ENCODE data around the gene ACACA.

ACACA gene

DNA sequence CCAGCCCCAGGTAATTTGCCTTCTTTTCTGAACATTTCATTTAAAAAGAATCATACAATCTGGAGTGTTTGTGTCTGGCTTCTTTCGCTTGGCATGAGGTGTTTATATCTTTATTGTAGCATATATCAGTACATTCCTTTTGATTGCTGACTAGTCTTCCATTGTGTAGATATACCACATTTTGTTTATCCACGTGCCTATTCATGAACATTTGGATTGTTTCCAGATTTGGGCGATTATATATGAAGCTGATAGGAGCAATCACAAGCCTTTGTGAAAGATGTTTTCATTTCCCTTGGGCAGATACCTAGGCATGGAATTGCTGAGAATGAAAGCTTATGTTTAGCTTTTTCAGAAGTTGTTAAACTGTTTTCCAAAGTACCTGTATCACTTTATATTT is 337.5 kb downstream of the ACACA start:
- DNase-seq (ENCODE audit: low read depth, low spot score) = no peak

DNA sequence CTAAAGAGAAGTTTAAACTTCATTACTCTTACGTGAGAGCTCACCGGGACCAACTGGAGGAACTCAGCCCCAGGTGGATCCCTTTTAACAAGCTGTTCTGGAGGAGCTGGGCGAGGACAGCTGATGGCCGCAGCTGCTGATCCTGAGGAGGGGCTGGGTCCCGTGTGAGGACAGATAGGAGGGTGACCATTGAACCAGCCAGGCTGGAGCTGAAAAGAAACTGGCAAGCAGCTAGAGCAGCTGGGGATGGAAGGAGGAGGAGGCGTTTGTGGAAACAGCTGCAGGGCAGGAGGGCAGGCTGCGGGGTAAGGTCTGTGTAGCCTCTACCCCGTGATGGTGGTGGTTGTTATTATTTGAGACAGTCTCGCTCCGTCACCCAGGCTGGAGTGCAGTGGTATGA is 338.4 kb downstream of the ACACA start:
- no peak for DNase-seq (ENCODE audit: low read depth, low spot score)

DNA sequence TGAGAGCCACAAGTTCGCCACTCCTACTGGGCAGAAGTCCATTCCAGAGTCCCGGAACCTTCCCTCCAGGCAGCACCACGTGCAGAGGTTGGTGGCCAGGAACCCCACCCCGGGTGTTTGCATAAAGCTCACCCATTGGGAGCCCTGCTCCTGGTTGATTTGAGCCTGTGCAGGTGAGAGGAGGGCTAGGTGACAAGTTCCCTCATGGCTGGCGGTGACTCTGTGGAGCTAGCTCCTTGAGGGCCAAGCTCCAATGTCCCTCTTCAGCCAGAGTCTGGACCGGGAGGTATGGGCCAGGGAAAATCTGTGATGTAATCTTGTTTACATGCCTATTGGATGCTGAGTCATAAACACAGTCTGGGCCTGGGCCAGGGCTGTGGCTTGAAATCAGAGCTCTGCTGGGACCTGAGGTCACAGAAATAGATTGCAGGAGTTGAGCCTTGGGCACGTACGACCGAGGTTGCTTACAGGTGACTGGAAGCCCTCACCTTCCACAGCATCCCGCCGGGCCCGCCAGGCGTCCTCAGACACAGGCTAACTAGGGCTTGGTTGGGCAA is 339.0 kb downstream of the ACACA start:
- DNase-seq (ENCODE audit: low read depth, low spot score) = no peak

DNA sequence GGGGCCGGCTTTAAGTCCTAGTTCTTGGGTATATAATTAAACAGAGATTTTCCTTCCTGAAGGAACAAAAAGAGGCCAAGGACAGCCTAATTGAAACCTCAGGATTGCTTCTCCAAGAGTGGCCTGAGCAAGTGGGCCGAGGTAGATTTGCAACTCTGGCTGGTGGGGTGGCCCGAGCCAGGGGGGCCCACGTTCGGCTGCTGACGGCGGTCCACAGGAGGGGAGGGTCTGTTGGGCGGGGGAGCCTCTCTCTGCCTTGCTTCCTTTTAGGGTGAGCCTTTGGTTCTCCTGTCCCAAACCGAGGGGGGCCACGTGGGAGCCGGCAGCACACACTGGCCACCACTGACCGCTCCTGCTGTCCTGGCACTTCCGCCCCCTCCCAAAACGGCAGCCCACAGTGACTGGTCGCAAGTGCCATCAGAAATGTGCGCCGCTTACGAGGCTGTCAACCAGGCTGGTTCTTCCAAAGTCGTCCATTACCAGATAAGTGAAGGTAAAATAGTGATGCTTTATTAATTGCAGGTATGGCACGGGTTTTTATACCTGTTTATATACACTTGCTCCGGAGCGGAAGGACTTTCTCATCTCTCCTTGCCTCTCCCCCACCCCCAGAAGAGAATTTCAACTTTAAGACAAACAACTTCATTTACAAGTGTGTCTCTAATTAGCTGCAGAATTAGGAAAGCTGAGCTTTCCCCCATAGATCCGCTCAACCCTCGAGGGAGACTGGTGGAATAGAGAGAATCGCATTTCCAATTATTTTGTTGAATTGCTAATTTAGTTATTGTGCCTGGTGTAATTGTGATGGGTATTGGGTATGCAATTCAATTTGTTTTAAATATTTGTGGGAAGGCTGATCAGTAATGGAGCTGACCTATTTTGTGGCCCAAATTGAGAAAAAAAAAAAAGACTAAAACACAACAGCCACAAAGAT is 340.0 kb downstream of the ACACA start:
- DNase-seq (ENCODE audit: low read depth, low spot score) = no peak

DNA sequence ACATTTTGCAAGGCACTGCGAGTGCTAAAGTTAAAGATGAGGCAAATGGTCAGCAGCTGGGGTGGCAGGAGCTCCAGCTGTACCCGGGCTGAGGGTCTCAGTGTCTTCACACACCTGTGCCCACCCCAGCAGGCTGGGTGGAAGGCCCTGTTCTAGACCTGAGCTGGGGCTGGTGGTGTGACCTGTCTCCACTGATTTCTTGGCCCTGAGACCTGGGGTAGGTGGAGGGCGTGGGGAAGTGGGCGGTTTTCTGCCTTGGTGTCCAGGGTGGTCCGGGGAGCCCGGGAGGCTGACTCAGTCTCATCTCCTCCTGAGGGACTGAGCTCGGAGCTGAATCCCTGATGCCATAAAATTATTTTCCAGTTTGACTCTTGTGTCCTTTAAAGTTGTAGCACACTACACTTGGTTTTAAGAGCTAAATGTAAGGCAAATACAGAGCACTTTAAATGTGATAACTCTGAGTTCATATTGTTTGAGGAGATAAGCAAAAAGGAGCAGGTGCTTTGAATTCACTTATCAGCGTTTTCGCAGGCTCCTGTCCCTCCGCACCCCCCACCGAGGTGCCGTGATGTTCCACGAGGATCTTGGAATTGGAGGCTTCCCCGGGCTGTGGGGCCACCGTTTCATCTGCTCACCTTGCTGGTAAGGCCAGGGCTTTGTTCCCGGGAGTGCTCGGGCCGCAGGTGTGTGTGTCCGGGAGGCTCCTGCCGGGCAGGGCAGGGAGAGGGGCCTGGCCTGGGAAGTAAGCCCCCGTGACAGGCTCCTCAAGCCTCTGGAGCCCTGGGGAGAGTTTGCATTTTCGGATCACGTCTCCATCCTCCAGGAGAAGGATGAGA is 340.9 kb downstream of the ACACA start:
- no peak for DNase-seq (ENCODE audit: low read depth, low spot score)

DNA sequence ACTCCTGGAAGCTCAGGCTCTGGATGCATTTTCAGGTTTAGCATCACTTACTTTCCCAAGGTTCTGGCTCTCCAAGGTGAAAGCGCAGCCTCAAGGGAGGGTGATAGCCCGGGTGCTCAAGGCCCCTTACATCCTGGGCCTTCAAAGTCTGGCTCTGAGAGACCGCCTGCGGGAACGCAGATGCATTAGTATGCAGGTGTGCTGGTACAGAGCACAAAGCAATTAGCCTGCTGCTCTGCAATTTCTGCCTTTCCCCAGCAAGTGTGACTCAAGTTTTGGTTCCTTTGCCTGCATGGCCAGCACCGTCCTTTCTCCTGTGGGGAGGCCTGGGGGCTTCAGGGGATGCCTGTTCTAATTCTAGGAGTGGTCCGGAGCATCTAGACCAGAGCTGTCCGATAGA is 341.7 kb downstream of the ACACA start:
- DNase-seq (ENCODE audit: low read depth, low spot score) = no peak

DNA sequence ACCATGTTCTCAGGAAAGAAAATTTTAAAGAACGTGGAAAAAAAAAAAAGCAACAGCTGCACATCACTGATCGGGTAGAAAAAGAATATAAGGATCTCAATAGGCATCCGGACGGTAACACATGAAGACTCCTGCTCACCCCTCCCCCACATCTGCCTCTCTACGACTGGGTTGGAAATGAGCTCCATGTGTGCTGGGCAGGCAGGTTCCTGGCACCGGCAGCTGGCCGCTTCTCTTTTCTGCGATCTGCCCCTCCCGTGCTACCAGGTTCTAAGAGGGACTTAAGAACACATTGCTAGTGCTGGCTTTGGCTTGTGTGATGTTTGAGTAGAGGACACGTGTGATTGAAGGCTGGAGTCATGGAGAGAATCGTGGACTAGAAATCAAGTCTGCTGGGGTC is 342.4 kb downstream of the ACACA start:
- DNase-seq (ENCODE audit: low read depth, low spot score) = no peak

DNA sequence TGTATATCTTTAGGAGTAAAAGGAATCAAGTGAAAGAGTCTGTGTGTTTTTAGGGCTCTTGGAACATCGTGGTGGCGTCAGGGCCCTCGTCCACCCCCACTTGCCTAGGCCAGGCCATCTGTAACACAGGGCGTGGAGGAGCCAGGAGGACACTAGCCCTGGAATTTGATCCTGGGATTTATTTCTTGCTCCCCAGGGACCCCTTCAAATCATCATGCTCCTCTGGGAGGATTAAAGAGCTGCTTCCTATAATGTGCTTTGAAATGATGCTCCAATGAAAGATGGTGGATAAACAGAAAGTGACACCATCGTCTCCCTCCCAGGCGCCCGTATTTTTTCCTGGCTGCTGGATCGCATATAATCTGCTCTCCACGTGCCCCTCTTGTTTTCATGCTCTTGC is 344.6 kb downstream of the ACACA start:
- no peak for DNase-seq (ENCODE audit: low read depth, low spot score)

DNA sequence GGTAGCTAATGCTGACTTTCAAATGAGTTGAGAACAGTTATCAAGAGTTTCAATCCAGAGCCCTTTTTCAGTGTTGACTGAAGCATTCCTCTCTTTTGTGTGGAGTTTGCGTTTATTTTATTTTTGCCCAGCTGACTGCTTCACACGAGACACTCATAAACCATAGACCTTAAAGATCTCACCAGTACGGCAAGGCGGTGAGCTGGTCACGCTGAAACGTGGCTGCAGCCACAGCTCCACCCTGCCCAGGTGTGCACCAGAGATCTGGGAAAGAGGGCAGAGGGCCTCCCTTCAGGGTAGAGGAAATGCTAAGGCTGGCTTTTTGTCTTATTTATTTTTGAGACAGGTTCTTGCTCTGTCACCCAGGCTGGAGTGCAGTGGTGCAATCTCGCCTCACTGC is 345.7 kb downstream of the ACACA start:
- DNase-seq (ENCODE audit: low read depth, low spot score) = no peak

DNA sequence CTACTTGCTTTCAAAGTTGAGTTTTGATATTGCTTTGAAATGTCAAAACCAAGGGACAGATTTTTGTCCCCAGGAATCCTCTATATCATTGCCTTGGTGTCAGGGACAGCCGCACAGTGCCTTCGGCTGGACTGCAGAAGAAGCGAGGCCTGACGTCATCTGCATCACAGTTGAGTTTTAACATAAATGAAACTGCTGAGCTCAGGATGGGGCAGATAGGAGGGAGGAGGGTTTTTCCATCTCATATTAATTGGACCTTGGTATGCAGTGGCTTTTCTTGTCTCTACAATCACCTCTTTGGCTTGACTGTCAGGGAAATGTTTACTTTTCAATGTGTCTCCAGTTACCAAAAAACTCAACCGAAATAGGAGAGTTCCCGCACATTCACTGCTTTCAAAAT is 346.5 kb downstream of the ACACA start:
- no peak for DNase-seq (ENCODE audit: low read depth, low spot score)

DNA sequence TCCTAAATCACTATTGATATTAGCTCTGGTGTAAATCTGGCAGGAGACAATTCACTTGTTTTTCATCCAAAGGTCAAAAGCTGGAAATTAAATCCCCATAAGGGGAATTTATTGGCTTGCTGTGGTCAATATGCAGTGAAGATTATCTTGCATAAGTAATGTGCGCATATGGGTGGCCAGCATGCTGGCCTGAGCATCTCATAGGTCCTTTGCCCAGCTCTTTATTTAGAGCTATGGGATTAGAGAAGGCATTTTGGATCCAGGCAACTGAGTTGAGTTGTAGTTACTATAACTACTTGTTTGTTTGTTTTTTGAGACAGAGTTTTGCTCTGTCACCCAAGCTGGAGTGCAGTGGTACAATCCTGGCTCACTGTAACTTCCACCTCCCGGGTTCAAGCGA is 347.1 kb downstream of the ACACA start:
- DNase-seq (ENCODE audit: low read depth, low spot score) = no peak

DNA sequence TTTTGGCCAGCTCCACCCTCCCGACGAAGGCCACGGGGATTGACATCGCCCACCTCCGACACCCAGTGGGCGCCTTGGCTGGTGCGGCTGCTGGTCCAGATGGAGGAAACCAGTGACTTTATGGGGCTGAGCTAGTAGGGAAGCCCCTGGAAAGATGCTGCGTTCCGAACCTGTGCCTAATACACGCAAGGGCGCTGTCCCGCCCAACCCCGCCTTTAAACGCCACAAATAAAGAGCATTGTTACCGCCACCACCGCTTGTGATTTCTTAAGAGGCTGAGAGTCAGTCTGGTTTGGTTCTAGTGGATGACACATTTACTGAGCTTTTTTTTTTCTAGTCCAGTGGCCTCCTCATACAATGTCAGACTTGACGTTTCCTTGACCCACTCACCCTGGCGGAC is 350.0 kb downstream of the ACACA start:
- no peak for DNase-seq (ENCODE audit: low read depth, low spot score)

DNA sequence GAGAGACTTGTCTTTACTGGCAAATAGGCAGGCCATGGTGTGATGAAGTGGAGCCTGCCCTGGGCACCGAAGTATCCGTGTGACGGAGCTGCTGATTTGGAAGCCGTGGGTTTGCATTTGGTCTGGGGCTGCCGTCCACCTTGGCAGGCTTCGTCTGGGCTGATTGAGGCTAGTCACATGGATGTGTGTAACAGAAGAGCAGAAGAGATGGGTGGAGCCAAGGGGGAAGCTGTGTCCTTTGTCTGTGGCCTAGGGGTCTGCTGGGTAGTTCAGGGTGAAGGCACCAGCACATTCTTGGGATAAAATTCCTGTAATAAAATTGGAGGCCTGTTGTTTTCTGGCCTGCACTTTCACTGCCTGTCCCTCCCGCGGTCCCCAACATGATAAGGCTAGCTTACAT is 351.7 kb downstream of the ACACA start:
- no peak for DNase-seq (ENCODE audit: low read depth, low spot score)

DNA sequence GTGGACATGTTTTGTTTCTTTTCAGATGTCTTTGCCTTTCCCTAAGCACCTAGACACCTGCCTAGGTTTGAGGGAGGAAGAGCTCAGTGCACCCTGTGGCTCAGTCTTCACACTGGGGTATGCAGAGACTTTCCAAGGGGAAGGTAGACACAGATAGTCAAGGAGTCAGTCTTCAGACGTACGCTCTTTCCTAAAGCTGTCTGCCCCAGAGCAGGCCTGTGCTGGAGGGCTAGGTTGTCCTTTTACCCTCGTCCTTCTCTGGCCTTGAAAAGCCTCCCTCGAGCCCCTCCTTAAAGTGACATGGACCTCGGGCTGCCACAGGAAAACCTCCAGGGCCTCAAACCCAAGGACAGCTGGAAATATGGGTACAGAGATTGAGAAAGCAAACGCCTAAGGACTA is 354.2 kb downstream of the ACACA start:
- no peak for DNase-seq (ENCODE audit: low read depth, low spot score)

DNA sequence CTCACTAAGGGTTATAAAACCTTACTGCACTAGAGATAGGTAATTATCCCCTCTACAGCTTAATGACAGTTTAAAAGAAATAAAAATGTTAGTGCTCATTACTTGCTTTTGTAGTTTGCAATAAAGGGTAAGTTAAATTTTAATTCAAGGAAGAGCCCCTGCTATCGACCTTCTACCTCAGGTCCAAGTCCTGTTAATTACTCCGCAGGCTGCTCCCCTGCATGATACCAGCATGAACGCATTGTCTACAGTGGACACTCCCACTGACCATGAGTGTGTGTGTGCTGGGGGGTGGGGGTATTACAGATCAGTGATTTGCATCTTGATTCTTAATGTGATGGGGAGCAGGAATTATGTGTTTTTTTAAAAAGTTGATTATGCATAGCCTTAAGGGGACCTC is 354.8 kb downstream of the ACACA start:
- DNase-seq (ENCODE audit: low read depth, low spot score) = no peak

DNA sequence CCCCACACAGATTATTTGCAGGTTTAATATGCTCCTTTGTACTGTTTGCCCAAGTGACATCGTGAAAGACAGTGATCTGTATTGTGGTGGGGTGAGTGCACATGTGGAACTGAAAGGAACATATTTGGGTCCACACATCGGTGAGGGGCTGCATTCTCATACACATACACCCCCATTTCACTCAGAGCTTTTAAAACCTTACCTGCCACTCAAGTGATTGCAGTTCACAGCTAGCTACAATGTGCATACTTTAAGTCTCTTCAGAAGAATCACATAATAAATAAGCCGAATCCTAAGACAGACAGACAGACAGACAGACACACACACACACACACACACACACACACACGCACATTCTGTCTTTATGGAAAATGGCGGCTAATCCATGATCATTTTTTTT is 355.3 kb downstream of the ACACA start:
- DNase-seq (ENCODE audit: low read depth, low spot score) = no peak

DNA sequence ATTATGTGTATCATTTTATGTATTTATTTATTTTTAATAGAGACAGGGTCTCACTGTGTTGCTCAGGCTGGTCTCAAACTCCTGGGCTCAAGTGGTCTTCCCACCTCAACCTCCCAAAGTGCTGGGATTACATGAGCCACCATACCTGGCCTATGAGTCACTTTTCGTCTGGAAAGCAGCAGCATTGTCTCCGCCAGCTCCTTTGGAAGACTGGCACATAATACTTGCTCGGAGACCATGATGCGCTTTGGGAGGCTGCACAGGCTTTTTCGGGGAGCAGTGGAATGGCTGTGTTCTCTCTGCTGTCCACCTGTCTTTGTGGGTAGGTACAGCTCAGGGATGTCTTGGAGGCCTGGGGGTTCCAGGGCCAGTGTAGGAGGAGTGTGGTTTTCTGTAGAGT is 355.7 kb downstream of the ACACA start:
- DNase-seq (ENCODE audit: low read depth, low spot score) = no peak

DNA sequence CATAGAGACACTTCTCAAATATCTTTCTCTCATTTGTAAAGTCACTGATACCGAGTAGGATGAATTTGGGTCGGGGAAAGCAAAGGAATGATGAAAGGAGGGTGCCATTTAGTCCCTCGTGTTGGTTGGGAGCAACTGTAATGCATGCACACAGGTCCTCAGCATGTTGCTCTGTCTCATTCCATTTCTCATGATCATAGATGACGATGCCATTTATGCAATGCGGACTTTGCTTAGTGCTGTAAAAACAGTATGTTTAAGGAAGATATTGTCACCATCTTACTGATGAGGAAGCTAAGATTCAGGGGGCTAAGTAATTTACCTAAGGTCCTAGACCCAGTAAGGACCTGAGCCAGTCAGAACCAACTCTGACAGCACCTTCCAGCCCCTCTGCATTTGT is 357.8 kb downstream of the ACACA start:
- DNase-seq (ENCODE audit: low read depth, low spot score) = no peak

DNA sequence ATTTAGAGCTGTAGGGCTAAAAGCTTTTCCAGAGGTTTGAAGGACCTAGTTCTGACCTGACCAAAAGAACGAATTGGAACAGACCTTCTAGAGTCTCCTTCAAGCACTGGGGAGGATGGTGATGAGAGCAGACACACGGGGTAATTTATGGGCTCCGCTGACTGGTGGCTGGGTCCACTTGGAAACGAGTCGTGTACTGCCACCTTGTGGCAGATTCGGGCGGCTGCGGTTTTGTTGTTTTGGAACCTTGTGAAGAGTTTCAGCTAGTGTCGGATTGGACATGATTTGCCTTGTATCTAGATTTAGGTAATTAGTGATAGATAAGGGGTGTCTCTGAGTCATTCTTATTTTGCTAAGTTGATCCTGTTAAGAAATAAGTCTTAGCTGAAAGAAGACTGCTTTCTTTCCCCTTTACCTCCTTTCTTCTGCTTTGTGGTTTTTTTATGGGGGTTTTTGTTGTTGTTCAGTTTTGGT is 359.0 kb downstream of the ACACA start:
- peak; percentile 48 for DNase-seq (ENCODE audit: low read depth, low spot score)

DNA sequence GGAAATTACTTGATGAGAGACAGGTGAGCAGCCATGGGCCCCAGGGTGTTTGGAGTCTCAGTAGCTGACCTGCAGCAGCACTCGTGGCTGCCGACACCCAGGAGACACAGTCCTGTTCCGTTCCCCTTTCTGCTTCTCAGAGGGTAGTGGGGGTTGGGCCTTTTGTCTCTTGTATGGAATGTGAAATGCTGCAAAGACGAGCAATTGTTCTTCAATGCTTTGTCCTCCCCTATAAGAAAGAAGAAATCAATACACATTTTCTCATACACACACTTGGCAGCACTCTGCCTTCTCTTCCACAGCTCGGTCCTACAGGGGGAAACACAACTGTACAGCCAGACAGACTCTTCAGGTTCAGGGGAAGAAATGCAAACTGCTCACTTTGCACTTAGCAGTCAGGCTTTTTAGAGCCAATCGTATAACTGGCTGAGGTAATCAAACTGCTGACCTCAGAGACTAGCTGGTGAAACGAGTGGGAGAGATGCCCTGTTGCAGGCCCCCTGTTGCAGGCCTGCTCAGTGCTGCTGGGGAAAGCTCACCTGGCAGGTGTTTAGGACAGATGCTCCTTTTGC is 361.2 kb downstream of the ACACA start:
- DNase-seq (ENCODE audit: low read depth, low spot score) = no peak

DNA sequence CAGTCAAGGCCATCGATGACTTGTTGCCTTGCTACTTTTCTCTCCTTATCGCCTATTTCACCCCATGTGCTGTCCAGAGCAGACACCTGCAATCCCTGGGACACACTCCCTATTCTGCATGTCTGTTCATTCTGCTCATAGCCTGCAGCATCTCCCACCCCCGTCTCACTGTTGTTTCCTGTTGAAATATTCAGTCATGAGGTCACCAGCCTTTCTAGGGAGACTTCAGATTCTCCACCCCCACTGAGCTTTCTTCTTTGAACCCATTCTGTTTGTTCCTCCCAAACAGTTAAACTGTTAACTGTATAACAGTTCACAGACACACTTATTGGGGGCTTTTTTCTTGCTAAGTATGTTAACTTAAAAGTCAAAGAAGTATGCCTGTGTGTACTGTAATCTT is 363.4 kb downstream of the ACACA start:
- DNase-seq (ENCODE audit: low read depth, low spot score) = no peak

DNA sequence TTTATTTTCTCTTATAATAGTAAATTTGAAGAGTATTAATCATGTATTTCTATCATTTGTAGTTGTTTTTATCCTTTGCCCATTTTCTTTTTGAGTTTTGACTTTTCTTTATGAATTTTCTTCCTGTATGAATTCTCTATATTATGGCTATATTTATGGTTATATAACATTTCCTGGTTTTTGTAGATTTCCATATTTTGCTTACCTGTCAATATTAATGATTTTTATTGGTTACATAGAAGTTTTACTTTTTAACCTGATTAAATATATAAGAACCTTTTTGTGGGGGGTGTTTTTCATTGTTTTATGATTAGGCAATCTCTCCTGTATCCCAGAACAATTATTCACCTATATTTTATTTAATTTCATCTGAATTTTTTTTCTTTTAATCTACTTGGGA is 364.7 kb downstream of the ACACA start:
- no peak for DNase-seq (ENCODE audit: low read depth, low spot score)
